GM12878 (cell line): ENCODE results near the gene SWI5.

Experiments used
- ASH2L ChIP-seq: fragments of 300-600, 200-600 bp; sonication (generic); IDR thresholded peaks from 2 replicates; pipeline ENCODE4 v1.6.1; 2017; ENCODE audit warnings: low read depth, mild to moderate bottlenecking, borderline replicate concordance
- CHD2 ChIP-seq: IDR thresholded peaks from 2 replicates; pipeline ENCODE4 v1.6.1; 2011; ENCODE audit warnings: low read depth, low read length, improper control_type of control experiment, borderline replicate concordance
- CTCF ChIP-seq, 3 experiments: IDR thresholded peaks in 2 of 3; conservative IDR thresholded peaks in 1 of 3; 2 replicates each; pipeline ENCODE4 v1.5.1; 2011; ENCODE audit warnings: low read depth in 3 of 3, low read length in 3 of 3, mild to moderate bottlenecking in 3 of 3, control low read depth in 2 of 3, moderate library complexity in 2 of 3, inconsistent platforms in 1 of 3, mixed read lengths in 1 of 3; ENCODE audit not compliant: control insufficient read depth in 2 of 3, insufficient read depth in 1 of 3; ENCODE audit errors: extremely low read depth in 1 of 3
- ESRRA ChIP-seq: IDR thresholded peaks from 2 replicates; pipeline ENCODE4 v1.6.1; 2012; ENCODE audit warnings: mild to moderate bottlenecking, low read length, improper control_type of control experiment
- EZH2 ChIP-seq: IDR thresholded peaks from 2 replicates; pipeline ENCODE4 v1.6.1; 2012; ENCODE audit warnings: low read depth, mild to moderate bottlenecking, control low read depth, inconsistent platforms, low read length, borderline replicate concordance; ENCODE audit not compliant: control insufficient read depth
- FOXM1 ChIP-seq: IDR thresholded peaks from 2 replicates; pipeline ENCODE4 v1.6.1; 2012; ENCODE audit warnings: low read depth, mild to moderate bottlenecking, inconsistent platforms, low read length, moderate library complexity
- MXI1 ChIP-seq: fragments of 150-350 bp; IDR thresholded peaks from 2 replicates; pipeline ENCODE4 v1.6.1; 2011; ENCODE audit warnings: low read depth, mild to moderate bottlenecking, inconsistent platforms, low read length, improper control_type of control experiment
- NRF1 ChIP-seq: conservative IDR thresholded peaks from 2 replicates; pipeline ENCODE4 v1.6.1; 2011; ENCODE audit warnings: mild to moderate bottlenecking, low read depth, low read length, improper control_type of control experiment
- PBX3 ChIP-seq: IDR thresholded peaks from 2 replicates; pipeline ENCODE4 v1.6.1; 2011; ENCODE audit warnings: mild to moderate bottlenecking, low read depth, low read length, moderate library complexity; ENCODE audit not compliant: insufficient replicate concordance
- POLR2A ChIP-seq: IDR thresholded peaks from 2 replicates; pipeline ENCODE4 v1.6.1; 2011; ENCODE audit warnings: low read depth, mild to moderate bottlenecking, low read length
- ZSCAN29 ChIP-seq: fragments of 450-650 bp; IDR thresholded peaks from 2 replicates; pipeline ENCODE4 v1.6.1; 2017; ENCODE audit warnings: mild to moderate bottlenecking, moderate library complexity
- TF ChIP-seq, protein P1 (sequence below): IDR thresholded peaks from 2 replicates; pipeline ENCODE4 v1.6.1; 2012; ENCODE audit warnings: low read length, inconsistent platforms

- no peak for TF ChIP-seq ZSCAN29
- no peak for TF ChIP-seq NRF1
- TF ChIP-seq POLR2A = no peak
- no peak for TF ChIP-seq CTCF (IDR thresholded peaks at IDR 0.05 in 2 of 3, conservative IDR thresholded peaks at IDR 0.05 in 1 of 3; ENCODE audit: control insufficient read depth in 2 of 3, extremely low read depth in 1 of 3, insufficient read depth in 1 of 3, low read depth in 3 of 3, low read length in 3 of 3)
- TF ChIP-seq, protein P1, sequence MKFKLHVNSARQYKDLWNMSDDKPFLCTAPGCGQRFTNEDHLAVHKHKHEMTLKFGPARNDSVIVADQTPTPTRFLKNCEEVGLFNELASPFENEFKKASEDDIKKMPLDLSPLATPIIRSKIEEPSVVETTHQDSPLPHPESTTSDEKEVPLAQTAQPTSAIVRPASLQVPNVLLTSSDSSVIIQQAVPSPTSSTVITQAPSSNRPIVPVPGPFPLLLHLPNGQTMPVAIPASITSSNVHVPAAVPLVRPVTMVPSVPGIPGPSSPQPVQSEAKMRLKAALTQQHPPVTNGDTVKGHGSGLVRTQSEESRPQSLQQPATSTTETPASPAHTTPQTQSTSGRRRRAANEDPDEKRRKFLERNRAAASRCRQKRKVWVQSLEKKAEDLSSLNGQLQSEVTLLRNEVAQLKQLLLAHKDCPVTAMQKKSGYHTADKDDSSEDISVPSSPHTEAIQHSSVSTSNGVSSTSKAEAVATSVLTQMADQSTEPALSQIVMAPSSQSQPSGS = no peak
- TF ChIP-seq MXI1 = no peak
- no peak for TF ChIP-seq EZH2
- TF ChIP-seq PBX3 = no peak
- no peak for TF ChIP-seq ESRRA
- TF ChIP-seq CHD2 = no peak
- no peak for TF ChIP-seq ASH2L
- TF ChIP-seq FOXM1 = no peak
Measured at GRCh38 chr9:128253140-128253990, 22.7 kb upstream of the SWI5 start.
